ENCODE results near the gene PTPRD. TPM values are rescaled to one million over a fixed set of nuclear protein-coding genes. Genes with fewer than 3 reads are reported as not detected.

Gene PTPRD
- total and polyA plus RNA-seq, 9 of the 15 experiments (the other 6 are each of a cell fraction or from before 2014, with no cell fraction given) = 0.11 TPM; not detected in 8

DNA sequence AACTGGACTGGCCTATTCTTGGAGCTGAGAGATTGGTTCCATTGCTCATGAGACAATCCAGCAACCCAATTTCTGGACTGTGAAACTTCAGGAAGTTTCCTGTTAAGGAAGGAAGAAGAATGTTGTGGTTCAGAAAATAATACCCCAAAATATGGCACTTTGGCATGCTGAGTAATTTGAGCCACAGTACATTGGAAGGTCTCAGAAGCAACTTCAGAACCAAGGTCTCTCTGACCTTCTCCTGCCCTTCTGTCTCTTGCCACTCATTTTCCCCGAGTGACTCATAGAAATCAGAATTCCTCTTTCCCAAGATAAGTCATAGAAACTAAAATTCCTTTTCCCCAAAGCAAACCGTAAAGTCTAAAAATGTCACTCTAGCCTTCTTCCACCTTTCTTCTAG, 1366.1 kb downstream of the PTPRD start (continued):
- TF ChIP-seq NFE2 (IDR thresholded peaks at IDR 0.05; ENCODE audit: low read depth) = no peak
- no peak for TF ChIP-seq PML (IDR thresholded peaks at IDR 0.05; ENCODE audit: low read length)
- TF ChIP-seq, protein P1, sequence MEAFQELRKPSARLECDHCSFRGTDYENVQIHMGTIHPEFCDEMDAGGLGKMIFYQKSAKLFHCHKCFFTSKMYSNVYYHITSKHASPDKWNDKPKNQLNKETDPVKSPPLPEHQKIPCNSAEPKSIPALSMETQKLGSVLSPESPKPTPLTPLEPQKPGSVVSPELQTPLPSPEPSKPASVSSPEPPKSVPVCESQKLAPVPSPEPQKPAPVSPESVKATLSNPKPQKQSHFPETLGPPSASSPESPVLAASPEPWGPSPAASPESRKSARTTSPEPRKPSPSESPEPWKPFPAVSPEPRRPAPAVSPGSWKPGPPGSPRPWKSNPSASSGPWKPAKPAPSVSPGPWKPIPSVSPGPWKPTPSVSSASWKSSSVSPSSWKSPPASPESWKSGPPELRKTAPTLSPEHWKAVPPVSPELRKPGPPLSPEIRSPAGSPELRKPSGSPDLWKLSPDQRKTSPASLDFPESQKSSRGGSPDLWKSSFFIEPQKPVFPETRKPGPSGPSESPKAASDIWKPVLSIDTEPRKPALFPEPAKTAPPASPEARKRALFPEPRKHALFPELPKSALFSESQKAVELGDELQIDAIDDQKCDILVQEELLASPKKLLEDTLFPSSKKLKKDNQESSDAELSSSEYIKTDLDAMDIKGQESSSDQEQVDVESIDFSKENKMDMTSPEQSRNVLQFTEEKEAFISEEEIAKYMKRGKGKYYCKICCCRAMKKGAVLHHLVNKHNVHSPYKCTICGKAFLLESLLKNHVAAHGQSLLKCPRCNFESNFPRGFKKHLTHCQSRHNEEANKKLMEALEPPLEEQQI (IDR thresholded peaks at IDR 0.05) = no peak
- no peak for TF ChIP-seq FOS (IDR thresholded peaks at IDR 0.05; ENCODE audit: extremely low read depth, insufficient read length)
- TF ChIP-seq ZFPM2 (CRISPR knock-in tag; IDR thresholded peaks at IDR 0.05) = no peak
- TF ChIP-seq, protein P2, sequence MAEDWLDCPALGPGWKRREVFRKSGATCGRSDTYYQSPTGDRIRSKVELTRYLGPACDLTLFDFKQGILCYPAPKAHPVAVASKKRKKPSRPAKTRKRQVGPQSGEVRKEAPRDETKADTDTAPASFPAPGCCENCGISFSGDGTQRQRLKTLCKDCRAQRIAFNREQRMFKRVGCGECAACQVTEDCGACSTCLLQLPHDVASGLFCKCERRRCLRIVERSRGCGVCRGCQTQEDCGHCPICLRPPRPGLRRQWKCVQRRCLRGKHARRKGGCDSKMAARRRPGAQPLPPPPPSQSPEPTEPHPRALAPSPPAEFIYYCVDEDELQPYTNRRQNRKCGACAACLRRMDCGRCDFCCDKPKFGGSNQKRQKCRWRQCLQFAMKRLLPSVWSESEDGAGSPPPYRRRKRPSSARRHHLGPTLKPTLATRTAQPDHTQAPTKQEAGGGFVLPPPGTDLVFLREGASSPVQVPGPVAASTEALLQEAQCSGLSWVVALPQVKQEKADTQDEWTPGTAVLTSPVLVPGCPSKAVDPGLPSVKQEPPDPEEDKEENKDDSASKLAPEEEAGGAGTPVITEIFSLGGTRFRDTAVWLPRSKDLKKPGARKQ (CRISPR knock-in tag; IDR thresholded peaks at IDR 0.05) = no peak

DNA sequence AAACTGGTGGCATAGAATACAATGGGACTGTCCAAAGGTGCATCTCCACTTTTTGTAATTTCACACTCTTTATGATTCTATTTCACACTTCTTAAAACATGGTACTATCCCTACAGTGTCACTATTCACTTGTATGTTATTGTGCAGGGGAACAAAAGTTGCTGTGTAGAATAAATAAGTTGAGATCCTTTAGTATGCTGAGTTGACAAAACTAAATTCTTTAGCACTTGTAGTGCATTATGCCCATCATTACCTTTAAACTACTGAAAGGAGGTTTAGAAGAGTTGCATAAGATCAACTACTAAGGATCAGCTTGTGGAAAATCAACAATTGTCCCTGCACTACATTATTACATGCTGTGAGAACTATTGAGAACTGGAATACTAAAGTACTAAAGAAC, 1380.9 kb downstream of the PTPRD start:
- DNase-seq (ENCODE audit: extremely low read depth in 1 of 4, low spot score in 3 of 4) (no peak), FAIRE-seq (no peak), ATAC-seq (no peak)
- no peak overlapping the region for H3K4me2 ChIP-seq (ENCODE audit: insufficient read depth, low read length)
- no TSS peak for BruUV-seq (replicated peaks)
- H3K27me3 ChIP-seq (ENCODE audit: control insufficient read depth in 2 of 2, insufficient read depth in 2 of 2, low read length in 2 of 2) = no peaks in the 10 kb centered on the region
- H3K4me3 ChIP-seq = no peak overlapping the region
- no peaks in the 10 kb centered on the region for H3K4me1 ChIP-seq (replicated peaks in 1 of 2; ENCODE audit: control insufficient read depth in 2 of 2, insufficient read depth in 2 of 2, low read length in 2 of 2)
- TF ChIP-seq ZNF316 (IDR thresholded peaks at IDR 0.05) (peak; percentile 14; the same call in 1 of the 2 replicates), CREB1 (IDR thresholded peaks at IDR 0.05) (no peak), CREB1 (CRISPR knock-in tag; IDR thresholded peaks at IDR 0.05) (no peak)
- no peaks in the 10 kb centered on the region for H3K9me1 ChIP-seq (ENCODE audit: control insufficient read depth, insufficient read depth, low read length)
- no peaks in the 10 kb centered on the region for H3K79me2 ChIP-seq (ENCODE audit: control insufficient read depth, insufficient read depth, low read length)
- intact Hi-C loops (cut with micrococcal nuclease) (no loop called here), in situ Hi-C loops (cut with MboI) (no loop called here)
- H3K36me3 ChIP-seq (ENCODE audit: control insufficient read depth, insufficient read depth, low read length) = no peaks in the 10 kb centered on the region
- no peak overlapping the region for H3K27ac ChIP-seq (ENCODE audit: extremely low read depth, low read depth, low read length)
- no peak overlapping the region for H3K9ac ChIP-seq (ENCODE audit: insufficient read depth in 1 of 2, low read depth in 2 of 2, low read length in 2 of 2)
- ChIA-PET CTCF (ENCODE audit: low intra/inter-chr PET ratio) (no interaction called here), POLR2A (no interaction called here)
- no peak overlapping the region for H2AFZ ChIP-seq (ENCODE audit: low read depth, low read length)
- no peaks in the 10 kb centered on the region for H4K20me1 ChIP-seq (replicated peaks; ENCODE audit: control insufficient read depth, insufficient read depth, low read length)
- H3K9me3 ChIP-seq (replicated peaks; ENCODE audit: control insufficient read depth, insufficient read depth, low read depth, low read length) = no peaks in the 10 kb centered on the region
